HepG2 (cell line): Measurements from ENCODE around the gene FAM234B. TPM values are rescaled to one million over a fixed set of nuclear protein-coding genes. Genes with fewer than 3 reads are reported as not detected.

Experiments
- ATAD3A ChIP-seq: sonication (generic); formaldehyde crosslinking; IDR thresholded peaks from 2 replicates; pipeline ENCODE4 v1.4.0; 2020; ENCODE audit warnings: missing genetic modification reagents
- MAX ChIP-seq: IDR thresholded peaks from 2 replicates; pipeline ENCODE4 v1.6.1; 2012; ENCODE audit warnings: inconsistent platforms
- MBNL3 ChIP-seq: fragments of 250-450 bp; sonication (Bioruptor Pico); conservative IDR thresholded peaks from 2 replicates; pipeline ENCODE4 v1.8.0; 2022; ENCODE audit warnings: mild to moderate bottlenecking, inconsistent platforms
- RBFOX2 ChIP-seq: fragments of 200-400 bp; formaldehyde crosslinking; IDR thresholded peaks from 2 replicates; pipeline ENCODE4 v1.6.1; 2017; ENCODE audit warnings: low read depth, mild to moderate bottlenecking, low read length
- SAP130 ChIP-seq: IDR thresholded peaks from 2 replicates; pipeline ENCODE4 v1.6.1; 2016; ENCODE audit warnings: low read depth
- SOX13 ChIP-seq, 3 experiments: fragments of 450-650 bp in 1 of 3; sonication (generic) in 1 of 3; formaldehyde crosslinking in 1 of 3; IDR thresholded peaks in 2 of 3; conservative IDR thresholded peaks in 1 of 3; 2 replicates each; pipeline versions ENCODE4 v1.5.0 to v1.6.1; 2016 to 2020; ENCODE audit warnings: antibody characterized with exemption in 1 of 3, mild to moderate bottlenecking in 1 of 3, missing compliant biosample characterization in 1 of 3, missing genetic modification reagents in 1 of 3, moderate library complexity in 1 of 3
- U2AF1 ChIP-seq: fragments of 200-400 bp; formaldehyde crosslinking; optimal IDR thresholded peaks from 2 replicates; pipeline ENCODE3; 2017; ENCODE audit warnings: mild to moderate bottlenecking, low read depth, low read length
- ZFP36L2 ChIP-seq: sonication (generic); formaldehyde crosslinking; IDR thresholded peaks from 2 replicates; pipeline ENCODE4 v1.4.0; 2020; ENCODE audit warnings: missing genetic modification reagents
- ZNF318 ChIP-seq: sonication (generic); formaldehyde crosslinking; IDR thresholded peaks from 2 replicates; pipeline ENCODE4 v1.4.0; 2020; ENCODE audit warnings: mild to moderate bottlenecking, missing genetic modification reagents
- ZNF543 ChIP-seq: sonication (generic); formaldehyde crosslinking; IDR thresholded peaks from 2 replicates; pipeline ENCODE4 v1.4.0; 2020; ENCODE audit warnings: mild to moderate bottlenecking, missing genetic modification reagents
- ZNF557 ChIP-seq: sonication (generic); formaldehyde crosslinking; IDR thresholded peaks from 2 replicates; pipeline ENCODE4 v1.4.0; 2020; ENCODE audit warnings: missing genetic modification reagents
- ZNF761 ChIP-seq: sonication (generic); formaldehyde crosslinking; conservative IDR thresholded peaks from 2 replicates; pipeline ENCODE4 v1.4.0; 2020; ENCODE audit warnings: mild to moderate bottlenecking, missing genetic modification reagents
- polyA plus RNA-seq, 8 experiments: library from polyadenylated mRNA; depleted of rRNA in 3 of 8; stranded (reverse) in 7 of 8; unstranded in 1 of 8; fragments of >200 nt; fragmentation: Illumina TruSeq in 4 of 8; extraction: Trizol in 4 of 8; gene quantifications; 2 replicates each; pipeline versions ENCODE4 v1.2.1 to v1.2.3, GENCODE V29; 2011 to 2016; ENCODE audit warnings: low read depth in 4 of 8, missing spikeins in 1 of 8, mixed read lengths in 1 of 8; ENCODE audit not compliant: insufficient read depth in 1 of 8
- total RNA-seq, 5 experiments: library from RNA; depleted of rRNA; stranded (reverse); fragments of >200 nt; fragmentation: Illumina TruSeq; extraction: Trizol; gene quantifications; 2 replicates each; pipeline ENCODE4 v1.2.3, GENCODE V29; 2016; ENCODE audit warnings: low read depth in 1 of 5
- TF ChIP-seq, protein P1 (sequence below): sonication (generic); formaldehyde crosslinking; IDR thresholded peaks from 2 replicates; pipeline ENCODE4 v1.8.0; 2022; ENCODE audit warnings: missing genetic modification reagents, low read depth, mild to moderate bottlenecking, borderline replicate concordance
- TF ChIP-seq, protein P2 (sequence below): sonication (generic); formaldehyde crosslinking; IDR thresholded peaks from 2 replicates; pipeline ENCODE4 v1.9.0; 2021; ENCODE audit warnings: missing genetic modification reagents, borderline replicate concordance
- TF ChIP-seq, protein P3 (sequence below): sonication (generic); formaldehyde crosslinking; IDR thresholded peaks from 2 replicates; pipeline ENCODE4 v1.4.0; 2020; ENCODE audit warnings: mild to moderate bottlenecking, missing genetic modification reagents

The FAM234B gene
- total and polyA plus RNA-seq, 2 of the 13 experiments (the other 11 are each of a cell fraction or from before 2014, with no cell fraction given), result 7.8 to 13.8 TPM

DNA sequence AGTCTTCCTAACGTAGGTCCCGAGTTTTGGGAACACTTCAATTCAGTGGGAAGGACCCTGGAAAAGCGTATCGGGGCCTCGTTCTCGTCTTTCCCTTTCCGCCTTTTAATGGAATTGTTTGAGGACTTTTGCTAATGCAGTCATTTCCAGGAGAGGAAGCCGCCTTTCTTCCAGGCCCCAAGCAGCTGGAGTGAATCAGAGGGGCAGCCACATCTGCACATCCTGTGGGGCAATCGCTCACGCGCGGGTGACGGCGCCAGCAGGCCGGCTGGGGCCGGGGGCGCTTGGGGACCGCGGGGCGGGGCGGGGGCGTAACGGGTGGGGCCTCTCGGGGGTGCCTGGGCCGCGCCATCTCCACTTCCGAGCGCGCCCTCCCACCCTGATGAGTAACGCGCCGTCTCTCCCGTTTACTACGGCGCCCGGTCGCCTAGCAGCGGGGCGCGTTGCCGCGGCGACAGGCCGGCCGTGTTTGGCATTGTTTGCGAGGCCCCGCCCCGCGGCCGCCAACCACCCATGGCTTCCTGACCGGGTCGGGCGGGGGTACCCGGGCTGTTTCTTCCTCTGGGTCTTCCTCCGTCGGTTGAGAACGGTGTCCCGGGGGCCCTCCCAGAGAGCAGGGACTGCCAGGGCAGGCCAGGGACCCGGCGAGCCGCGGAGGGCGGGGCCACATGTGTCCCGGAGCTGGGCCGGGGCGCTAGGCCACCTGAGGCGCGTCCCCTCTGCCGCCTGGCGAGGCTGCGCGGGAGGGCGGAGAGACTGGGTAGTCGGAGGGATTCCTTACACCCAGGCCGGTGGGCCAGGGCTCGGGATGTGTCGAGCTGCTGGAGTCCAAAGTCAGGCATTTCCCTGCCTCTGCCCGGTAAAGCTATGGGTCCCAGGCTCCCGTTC, 56.9 kb downstream of the FAM234B start (continued):
- TF ChIP-seq ZNF318 (no peak), MBNL3 (CRISPR knock-in tag) (no peak), RBFOX2 (no peak), SAP130 (CRISPR knock-in tag) (peak; percentile 78), ZNF543 (CRISPR knock-in tag) (no peak), MAX (0 out of 2 replicates have a peak, but pooled peaks have one; percentile 19), ZFP36L2 (no peak), U2AF1 (no peak), SOX13 (IDR thresholded peaks at IDR 0.05) (no peak), SOX13 (CRISPR knock-in tag; conservative IDR thresholded peaks at IDR 0.05 in 1 of 2, IDR thresholded peaks at IDR 0.05 in 1 of 2) (peak in 1 of 2 experiments; percentile 31; a peak in 1 of 4 replicates), ZNF761 (CRISPR knock-in tag) (no peak), ZNF557 (CRISPR knock-in tag) (no peak), ATAD3A (CRISPR knock-in tag) (no peak)
- TF ChIP-seq, protein P1, sequence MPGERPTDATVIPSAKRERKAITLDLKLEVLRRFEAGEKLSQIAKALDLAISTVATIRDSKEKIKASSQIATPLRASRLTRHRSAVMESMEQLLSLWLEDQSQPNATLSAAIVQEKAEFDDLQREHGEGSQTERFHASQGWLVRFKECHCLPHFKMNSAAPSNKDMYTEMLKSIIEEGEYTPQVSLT (CRISPR knock-in tag), result no peak
- TF ChIP-seq, protein P2, sequence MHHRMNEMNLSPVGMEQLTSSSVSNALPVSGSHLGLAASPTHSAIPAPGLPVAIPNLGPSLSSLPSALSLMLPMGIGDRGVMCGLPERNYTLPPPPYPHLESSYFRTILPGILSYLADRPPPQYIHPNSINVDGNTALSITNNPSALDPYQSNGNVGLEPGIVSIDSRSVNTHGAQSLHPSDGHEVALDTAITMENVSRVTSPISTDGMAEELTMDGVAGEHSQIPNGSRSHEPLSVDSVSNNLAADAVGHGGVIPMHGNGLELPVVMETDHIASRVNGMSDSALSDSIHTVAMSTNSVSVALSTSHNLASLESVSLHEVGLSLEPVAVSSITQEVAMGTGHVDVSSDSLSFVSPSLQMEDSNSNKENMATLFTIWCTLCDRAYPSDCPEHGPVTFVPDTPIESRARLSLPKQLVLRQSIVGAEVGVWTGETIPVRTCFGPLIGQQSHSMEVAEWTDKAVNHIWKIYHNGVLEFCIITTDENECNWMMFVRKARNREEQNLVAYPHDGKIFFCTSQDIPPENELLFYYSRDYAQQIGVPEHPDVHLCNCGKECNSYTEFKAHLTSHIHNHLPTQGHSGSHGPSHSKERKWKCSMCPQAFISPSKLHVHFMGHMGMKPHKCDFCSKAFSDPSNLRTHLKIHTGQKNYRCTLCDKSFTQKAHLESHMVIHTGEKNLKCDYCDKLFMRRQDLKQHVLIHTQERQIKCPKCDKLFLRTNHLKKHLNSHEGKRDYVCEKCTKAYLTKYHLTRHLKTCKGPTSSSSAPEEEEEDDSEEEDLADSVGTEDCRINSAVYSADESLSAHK (CRISPR knock-in tag), result no peak
- TF ChIP-seq, protein P3, sequence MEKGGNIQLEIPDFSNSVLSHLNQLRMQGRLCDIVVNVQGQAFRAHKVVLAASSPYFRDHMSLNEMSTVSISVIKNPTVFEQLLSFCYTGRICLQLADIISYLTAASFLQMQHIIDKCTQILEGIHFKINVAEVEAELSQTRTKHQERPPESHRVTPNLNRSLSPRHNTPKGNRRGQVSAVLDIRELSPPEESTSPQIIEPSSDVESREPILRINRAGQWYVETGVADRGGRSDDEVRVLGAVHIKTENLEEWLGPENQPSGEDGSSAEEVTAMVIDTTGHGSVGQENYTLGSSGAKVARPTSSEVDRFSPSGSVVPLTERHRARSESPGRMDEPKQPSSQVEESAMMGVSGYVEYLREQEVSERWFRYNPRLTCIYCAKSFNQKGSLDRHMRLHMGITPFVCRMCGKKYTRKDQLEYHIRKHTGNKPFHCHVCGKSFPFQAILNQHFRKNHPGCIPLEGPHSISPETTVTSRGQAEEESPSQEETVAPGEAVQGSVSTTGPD (CRISPR knock-in tag), result no peak
